K562 (cell line): ENCODE measurements around the gene RANBP3.

Experiments used
- ARHGAP35 ChIP-seq: fragments of 450-650 bp; IDR thresholded peaks from 2 replicates; pipeline ENCODE4 v1.6.1; 2018; ENCODE audit not compliant: partially characterized antibody
- CBX5 ChIP-seq: IDR thresholded peaks from 2 replicates; pipeline ENCODE4 v1.6.1; 2014; ENCODE audit warnings: low read depth, borderline replicate concordance
- EP300 ChIP-seq: IDR thresholded peaks from 2 replicates; pipeline ENCODE4 v1.6.1; 2012; ENCODE audit warnings: low read length, improper control_type of control experiment
- EZH2 ChIP-seq: IDR thresholded peaks from 2 replicates; pipeline ENCODE4 v1.6.1; 2012; ENCODE audit warnings: low read depth, mild to moderate bottlenecking, inconsistent platforms, low read length, borderline replicate concordance
- PHB2 ChIP-seq: fragments of 450-650 bp; IDR thresholded peaks from 2 replicates; pipeline ENCODE4 v1.6.1; 2017; ENCODE audit warnings: low read depth
- POLR2A ChIP-seq: fragments of 450-650 bp; conservative IDR thresholded peaks from 2 replicates; pipeline ENCODE4 v1.6.1; 2016
- RAD21 ChIP-seq, 2 experiments: fragments of 250-450 bp in 1 of 2; fragments of 450-650 bp in 1 of 2; sonication (Bioruptor Pico) in 1 of 2; formaldehyde crosslinking in 1 of 2; IDR thresholded peaks in 1 of 2; conservative IDR thresholded peaks in 1 of 2; 2 replicates each; pipeline versions ENCODE4 v1.4.0 to v1.8.0; 2020 to 2022; ENCODE audit warnings: mild to moderate bottlenecking in 2 of 2, moderate library complexity in 1 of 2
- SIN3A ChIP-seq, 2 experiments: fragments of 150-350 bp in 1 of 2; IDR thresholded peaks; 2 replicates each; pipeline ENCODE4 v1.6.1; 2011 to 2016; ENCODE audit warnings: borderline replicate concordance in 2 of 2, low read depth in 2 of 2, low read length in 2 of 2, mild to moderate bottlenecking in 2 of 2, moderate library complexity in 2 of 2; ENCODE audit not compliant: control insufficient read depth in 1 of 2
- SMAD3 ChIP-seq: fragments of 450-650 bp; formaldehyde crosslinking; conservative IDR thresholded peaks from 2 replicates; pipeline ENCODE4 v1.4.0; 2020; ENCODE audit warnings: mild to moderate bottlenecking
- ZKSCAN1 ChIP-seq: fragments of 150-350 bp; IDR thresholded peaks from 2 replicates; pipeline ENCODE4 v1.6.1; 2016; ENCODE audit warnings: low read depth, low read length
- ZZZ3 ChIP-seq: fragments of 450-650 bp; IDR thresholded peaks from 2 replicates; pipeline ENCODE4 v1.6.1; 2016; ENCODE audit warnings: antibody characterized with exemption, mild to moderate bottlenecking, moderate library complexity
- TF ChIP-seq, protein P1 (sequence below): fragments of 450-650 bp; formaldehyde crosslinking; IDR thresholded peaks from 2 replicates; pipeline ENCODE4 v1.4.0; 2020; ENCODE audit warnings: mild to moderate bottlenecking, mixed read lengths
- TF ChIP-seq, protein P2 (sequence below), 3 experiments: IDR thresholded peaks in 2 of 3; conservative IDR thresholded peaks in 1 of 3; 2 replicates each; pipeline ENCODE4 v1.5.1; 2011 to 2012; ENCODE audit warnings: low read length in 3 of 3, mild to moderate bottlenecking in 3 of 3, control low read depth in 2 of 3, improper control_type of control experiment in 1 of 3, inconsistent platforms in 1 of 3, low read depth in 1 of 3, mixed read lengths in 1 of 3, moderate library complexity in 1 of 3; ENCODE audit not compliant: insufficient read depth in 2 of 3
- TF ChIP-seq, protein P3 (sequence below), 2 experiments: fragments of 200-800 bp in 1 of 2; sonication (Bioruptor generic) in 1 of 2; sonication (generic) in 1 of 2; formaldehyde crosslinking in 1 of 2; IDR thresholded peaks in 1 of 2; conservative IDR thresholded peaks in 1 of 2; 2 replicates each; pipeline versions ENCODE4 v1.5.0 to v1.6.1; 2016 to 2020; ENCODE audit warnings: missing compliant biosample characterization in 1 of 2, missing genetic modification characterization in 1 of 2, missing genetic modification reagents in 1 of 2

DNA sequence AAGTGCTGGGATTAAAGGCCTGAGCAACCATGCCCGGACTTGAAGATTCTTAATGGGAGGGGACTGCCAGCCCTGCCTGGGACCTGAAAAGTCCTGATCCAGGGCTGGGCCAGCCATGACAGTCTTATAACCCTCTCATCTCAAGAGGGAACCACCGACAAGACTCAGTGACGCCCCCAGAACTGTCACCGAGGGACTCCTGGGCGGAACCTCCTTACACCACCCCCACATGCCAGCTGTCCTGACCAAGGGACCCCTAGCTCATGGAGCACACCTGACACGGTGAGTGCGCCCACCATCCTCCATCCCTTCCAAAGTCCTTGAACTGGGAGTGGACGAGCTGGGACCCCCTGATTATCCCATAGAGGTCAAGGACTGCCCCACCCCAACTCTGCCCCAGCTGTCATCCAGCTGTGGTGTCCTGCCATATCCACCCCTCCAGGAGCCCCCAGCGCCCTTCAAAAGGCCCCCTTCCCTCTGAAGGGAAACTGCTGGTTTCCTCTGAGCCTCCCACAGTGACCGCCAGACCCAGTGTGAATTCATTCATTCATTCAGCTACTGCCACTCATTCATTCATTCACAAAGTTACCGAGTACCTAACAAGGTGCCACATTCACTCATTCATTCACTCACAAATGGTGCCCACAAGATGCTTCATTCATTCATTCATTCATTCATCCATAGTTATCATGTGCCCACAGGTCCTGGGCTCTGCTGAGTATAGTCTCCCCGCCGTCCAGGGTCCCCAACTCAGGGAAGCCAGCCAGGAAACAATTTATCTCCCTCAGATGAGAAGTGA, 78.0 kb downstream of the RANBP3 start:
- TF ChIP-seq SIN3A (IDR thresholded peaks at IDR 0.05; ENCODE audit: borderline replicate concordance in 2 of 2, control insufficient read depth in 1 of 2, low read depth in 2 of 2, low read length in 2 of 2) (no peak), ZKSCAN1 (no peak), PHB2 (no peak), EZH2 (no peak), POLR2A (no peak), EP300 (no peak), CBX5 (no peak), ARHGAP35 (no peak), SMAD3 (CRISPR knock-in tag) (no peak), ZZZ3 (no peak), RAD21 (CRISPR knock-in tag; conservative IDR thresholded peaks at IDR 0.05 in 1 of 2, IDR thresholded peaks at IDR 0.05 in 1 of 2) (no peak)
- TF ChIP-seq, protein P1, sequence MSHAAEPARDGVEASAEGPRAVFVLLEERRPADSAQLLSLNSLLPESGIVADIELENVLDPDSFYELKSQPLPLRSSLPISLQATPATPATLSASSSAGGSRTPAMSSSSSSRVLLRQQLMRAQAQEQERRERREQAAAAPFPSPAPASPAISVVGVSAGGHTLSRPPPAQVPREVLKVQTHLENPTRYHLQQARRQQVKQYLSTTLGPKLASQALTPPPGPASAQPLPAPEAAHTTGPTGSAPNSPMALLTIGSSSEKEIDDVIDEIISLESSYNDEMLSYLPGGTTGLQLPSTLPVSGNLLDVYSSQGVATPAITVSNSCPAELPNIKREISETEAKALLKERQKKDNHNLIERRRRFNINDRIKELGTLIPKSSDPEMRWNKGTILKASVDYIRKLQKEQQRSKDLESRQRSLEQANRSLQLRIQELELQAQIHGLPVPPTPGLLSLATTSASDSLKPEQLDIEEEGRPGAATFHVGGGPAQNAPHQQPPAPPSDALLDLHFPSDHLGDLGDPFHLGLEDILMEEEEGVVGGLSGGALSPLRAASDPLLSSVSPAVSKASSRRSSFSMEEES (CRISPR knock-in tag), result no peak
- TF ChIP-seq, protein P2, sequence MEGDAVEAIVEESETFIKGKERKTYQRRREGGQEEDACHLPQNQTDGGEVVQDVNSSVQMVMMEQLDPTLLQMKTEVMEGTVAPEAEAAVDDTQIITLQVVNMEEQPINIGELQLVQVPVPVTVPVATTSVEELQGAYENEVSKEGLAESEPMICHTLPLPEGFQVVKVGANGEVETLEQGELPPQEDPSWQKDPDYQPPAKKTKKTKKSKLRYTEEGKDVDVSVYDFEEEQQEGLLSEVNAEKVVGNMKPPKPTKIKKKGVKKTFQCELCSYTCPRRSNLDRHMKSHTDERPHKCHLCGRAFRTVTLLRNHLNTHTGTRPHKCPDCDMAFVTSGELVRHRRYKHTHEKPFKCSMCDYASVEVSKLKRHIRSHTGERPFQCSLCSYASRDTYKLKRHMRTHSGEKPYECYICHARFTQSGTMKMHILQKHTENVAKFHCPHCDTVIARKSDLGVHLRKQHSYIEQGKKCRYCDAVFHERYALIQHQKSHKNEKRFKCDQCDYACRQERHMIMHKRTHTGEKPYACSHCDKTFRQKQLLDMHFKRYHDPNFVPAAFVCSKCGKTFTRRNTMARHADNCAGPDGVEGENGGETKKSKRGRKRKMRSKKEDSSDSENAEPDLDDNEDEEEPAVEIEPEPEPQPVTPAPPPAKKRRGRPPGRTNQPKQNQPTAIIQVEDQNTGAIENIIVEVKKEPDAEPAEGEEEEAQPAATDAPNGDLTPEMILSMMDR (IDR thresholded peaks at IDR 0.05 in 2 of 3, conservative IDR thresholded peaks at IDR 0.05 in 1 of 3; ENCODE audit: insufficient read depth in 2 of 3, low read depth in 1 of 3, low read length in 3 of 3), result no peak
- TF ChIP-seq, protein P3, sequence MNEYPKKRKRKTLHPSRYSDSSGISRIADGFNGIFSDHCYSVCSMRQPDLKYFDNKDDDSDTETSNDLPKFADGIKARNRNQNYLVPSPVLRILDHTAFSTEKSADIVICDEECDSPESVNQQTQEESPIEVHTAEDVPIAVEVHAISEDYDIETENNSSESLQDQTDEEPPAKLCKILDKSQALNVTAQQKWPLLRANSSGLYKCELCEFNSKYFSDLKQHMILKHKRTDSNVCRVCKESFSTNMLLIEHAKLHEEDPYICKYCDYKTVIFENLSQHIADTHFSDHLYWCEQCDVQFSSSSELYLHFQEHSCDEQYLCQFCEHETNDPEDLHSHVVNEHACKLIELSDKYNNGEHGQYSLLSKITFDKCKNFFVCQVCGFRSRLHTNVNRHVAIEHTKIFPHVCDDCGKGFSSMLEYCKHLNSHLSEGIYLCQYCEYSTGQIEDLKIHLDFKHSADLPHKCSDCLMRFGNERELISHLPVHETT (CRISPR knock-in tag; conservative IDR thresholded peaks at IDR 0.05 in 1 of 2, IDR thresholded peaks at IDR 0.05 in 1 of 2), result no peak
